PC-9 (cell line): ENCODE measurements around the gene SH3PXD2A. TPM values are rescaled to one million over a fixed set of nuclear protein-coding genes. Genes with fewer than 3 reads are reported as not detected.

Experiments used
- BruUV-seq: library from RNA; stranded (reverse); fragments of 400-500 nt; replicated peaks from 2 replicates; lab custom pipeline; 2021; lab: Mats Ljungman, UMichigan
- CTCF ChIA-PET: fragments of 300-600 bp; sonication (Branson Sonifier 250); formaldehyde crosslinking; loops from one replicate; lab custom pipeline; 2022; ENCODE audit warnings: antibody characterized with exemption; lab: Charles Lee
- POLR2A ChIA-PET: fragments of 300-600 bp; sonication (Branson Sonifier 250); formaldehyde crosslinking; loops from one replicate; lab custom pipeline; 2022; ENCODE audit warnings: antibody characterized with exemption; ENCODE audit not compliant: unreplicated experiment; lab: Charles Lee
- DNase-seq, 2 experiments: peaks; one replicate each; pipeline versions ENCODE4 v3.0.0 to v3.0.0-alpha.2; 2015 to 2022; ENCODE audit warnings: mixed read lengths in 1 of 2
- H2AFZ ChIP-seq: fragments of 200-600 bp; sonication (generic); 2 replicates; pipeline ENCODE4 v1.8.1; 2017; ENCODE audit warnings: antibody characterized with exemption
- H3F3A ChIP-seq: fragments of 200-600 bp; sonication (generic); 2 replicates; pipeline ENCODE4 v1.8.1; 2017; ENCODE audit warnings: antibody characterized with exemption, mild to moderate bottlenecking, low read depth; ENCODE audit not compliant: insufficient read depth
- H3K27ac ChIP-seq: fragments of 200-600 bp; sonication (generic); 2 replicates; pipeline ENCODE4 v1.6.1; 2016; ENCODE audit warnings: mixed run types
- H3K27me3 ChIP-seq: fragments of 200-600 bp; sonication (generic); 2 replicates; pipeline ENCODE4 v1.6.1; 2016; ENCODE audit warnings: low read depth, mixed run types; ENCODE audit not compliant: insufficient read depth
- H3K36me3 ChIP-seq: fragments of 200-600 bp; sonication (generic); 2 replicates; pipeline ENCODE4 v1.6.1; 2016; ENCODE audit warnings: low read depth, mixed run types
- H3K4me1 ChIP-seq: fragments of 200-600 bp; sonication (generic); replicated peaks from 2 replicates; pipeline ENCODE4 v1.6.1; 2016; ENCODE audit warnings: mixed run types; ENCODE audit not compliant: insufficient read depth
- H3K4me2 ChIP-seq: fragments of 200-600 bp; sonication (generic); 2 replicates; pipeline ENCODE4 v1.6.1; 2017; ENCODE audit warnings: mixed run types
- H3K4me3 ChIP-seq: fragments of 200-600 bp; sonication (generic); 2 replicates; pipeline ENCODE4 v1.6.1; 2016; ENCODE audit warnings: mixed run types
- H3K79me2 ChIP-seq: fragments of 200-600 bp; sonication (generic); 2 replicates; pipeline ENCODE4 v1.6.1; 2017; ENCODE audit warnings: low read depth, mixed run types
- H3K9me2 ChIP-seq: fragments of 200-600 bp; sonication (generic); 2 replicates; pipeline ENCODE4 v1.8.1; 2017; ENCODE audit warnings: mild to moderate bottlenecking; ENCODE audit not compliant: insufficient read depth
- H3K9me3 ChIP-seq: fragments of 200-600 bp; sonication (generic); 2 replicates; pipeline ENCODE4 v1.8.1; 2016; ENCODE audit warnings: low read depth; ENCODE audit not compliant: insufficient read depth
- H4K20me1 ChIP-seq: fragments of 200-600 bp; sonication (generic); 2 replicates; pipeline ENCODE4 v1.8.1; 2017; ENCODE audit not compliant: insufficient read depth
- EZH2 ChIP-seq: fragments of 200-600 bp; sonication (generic); IDR thresholded peaks from 2 replicates; pipeline ENCODE4 v1.8.0; 2017; ENCODE audit warnings: antibody characterized with exemption, low read depth
- intact Hi-C: fragments of 100-400 bp; cut with micrococcal nuclease; formaldehyde crosslinking; loops from one replicate; pipeline ENCODE4 v1.10.0; 2022; ENCODE audit not compliant: unreplicated experiment
- total RNA-seq: library from RNA; stranded (reverse); gene quantifications from 2 replicates; pipeline ENCODE4 v1.2.3, GENCODE V29; 2021
- TF ChIP-seq, protein P1 (sequence below): fragments of 200-600 bp; sonication (generic); conservative IDR thresholded peaks from 2 replicates; pipeline ENCODE4 v1.6.1; 2017; ENCODE audit warnings: mixed run types, antibody characterized with exemption, mild to moderate bottlenecking, moderate library complexity

SH3PXD2A gene
- total RNA-seq, 1 experiment from 2014 or later = 12.5 TPM

- Histone ChIP-seq H3K27ac (no peak overlapping the region), H3K9me2 (no peaks in the 10 kb centered on the region), H4K20me1 (no peaks in the 10 kb centered on the region), H3K27me3 (no peaks in the 10 kb centered on the region), H3K4me1 (peaks cover 10% of the 10 kb centered on the region), H3K36me3 (no peaks in the 10 kb centered on the region), H2AFZ (no peak overlapping the region), H3F3A (no peaks in the 10 kb centered on the region; the same call in 1 of the 2 replicates), H3K9me3 (no peaks in the 10 kb centered on the region), H3K79me2 (no peaks in the 10 kb centered on the region), H3K4me2 (no peak overlapping the region), H3K4me3 (no peak overlapping the region)
- CTCF ChIA-PET = no interaction called here
- intact Hi-C loops = no loop called here
- DNase-seq = no peak
- BruUV-seq = no TSS peak
- TF ChIP-seq, protein P1, sequence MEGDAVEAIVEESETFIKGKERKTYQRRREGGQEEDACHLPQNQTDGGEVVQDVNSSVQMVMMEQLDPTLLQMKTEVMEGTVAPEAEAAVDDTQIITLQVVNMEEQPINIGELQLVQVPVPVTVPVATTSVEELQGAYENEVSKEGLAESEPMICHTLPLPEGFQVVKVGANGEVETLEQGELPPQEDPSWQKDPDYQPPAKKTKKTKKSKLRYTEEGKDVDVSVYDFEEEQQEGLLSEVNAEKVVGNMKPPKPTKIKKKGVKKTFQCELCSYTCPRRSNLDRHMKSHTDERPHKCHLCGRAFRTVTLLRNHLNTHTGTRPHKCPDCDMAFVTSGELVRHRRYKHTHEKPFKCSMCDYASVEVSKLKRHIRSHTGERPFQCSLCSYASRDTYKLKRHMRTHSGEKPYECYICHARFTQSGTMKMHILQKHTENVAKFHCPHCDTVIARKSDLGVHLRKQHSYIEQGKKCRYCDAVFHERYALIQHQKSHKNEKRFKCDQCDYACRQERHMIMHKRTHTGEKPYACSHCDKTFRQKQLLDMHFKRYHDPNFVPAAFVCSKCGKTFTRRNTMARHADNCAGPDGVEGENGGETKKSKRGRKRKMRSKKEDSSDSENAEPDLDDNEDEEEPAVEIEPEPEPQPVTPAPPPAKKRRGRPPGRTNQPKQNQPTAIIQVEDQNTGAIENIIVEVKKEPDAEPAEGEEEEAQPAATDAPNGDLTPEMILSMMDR = no peak
- no peak for TF ChIP-seq EZH2
- POLR2A ChIA-PET = no interaction called here
These were observed 285.5 kb downstream of the SH3PXD2A start for GRCh38 chr10:103569896-103570295.

DNA sequence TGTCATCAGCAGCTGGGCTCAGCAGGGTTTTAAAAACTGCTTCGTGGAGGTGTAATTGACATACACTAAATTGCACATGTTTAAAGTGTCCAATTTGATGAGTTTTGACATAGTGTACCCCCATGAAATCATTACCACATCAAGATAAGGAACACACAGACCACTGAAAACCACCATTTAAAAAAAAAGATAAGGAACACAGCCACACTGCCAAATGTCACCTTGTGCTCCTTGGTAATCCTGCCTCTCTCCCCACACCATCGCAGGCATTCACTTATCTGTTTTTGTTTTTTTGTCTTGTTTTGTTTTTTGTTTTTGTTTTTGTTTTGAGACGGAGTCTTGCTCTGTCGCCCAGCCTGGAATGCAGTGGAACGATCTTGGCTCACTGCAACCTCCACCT, 286.9 kb downstream of the SH3PXD2A start:
- Histone ChIP-seq H3K9me2 (no peaks in the 10 kb centered on the region), H3F3A (no peaks in the 10 kb centered on the region; the same call in 1 of the 2 replicates), H3K27ac (no peak overlapping the region), H3K79me2 (no peaks in the 10 kb centered on the region), H4K20me1 (no peaks in the 10 kb centered on the region), H3K27me3 (no peaks in the 10 kb centered on the region), H3K4me2 (no peak overlapping the region), H3K4me3 (no peak overlapping the region), H3K9me3 (no peaks in the 10 kb centered on the region), H2AFZ (no peak overlapping the region), H3K4me1 (peaks cover 10% of the 10 kb centered on the region), H3K36me3 (no peaks in the 10 kb centered on the region)
- DNase-seq = no peak
- ChIA-PET POLR2A (no interaction called here), CTCF (no interaction called here)
- TF ChIP-seq, protein P1 = no peak
- TF ChIP-seq EZH2 = no peak
- no TSS peak for BruUV-seq
- intact Hi-C loops = no loop called here

GRCh38 chr10:103566536-103566935, 288.8 kb downstream of the SH3PXD2A start:
- Histone ChIP-seq H3K9me3 (no peaks in the 10 kb centered on the region), H4K20me1 (no peaks in the 10 kb centered on the region), H3K4me3 (no peak overlapping the region), H3K79me2 (no peaks in the 10 kb centered on the region), H2AFZ (no peak overlapping the region), H3K4me2 (no peak overlapping the region), H3F3A (no peaks in the 10 kb centered on the region; the same call in 1 of the 2 replicates), H3K27me3 (no peaks in the 10 kb centered on the region), H3K36me3 (no peaks in the 10 kb centered on the region), H3K9me2 (no peaks in the 10 kb centered on the region), H3K27ac (no peak overlapping the region), H3K4me1 (peaks cover 6% of the 10 kb centered on the region; the same call in 1 of the 2 replicates)
- intact Hi-C loops = no loop called here
- no peak for DNase-seq
- CTCF ChIA-PET = no interaction called here
- TF ChIP-seq, protein P1 = no peak
- no peak for TF ChIP-seq EZH2
- no TSS peak for BruUV-seq
- POLR2A ChIA-PET = no interaction called here
